ENCODE results near the gene RPL9. TPM values are rescaled to one million over a fixed set of nuclear protein-coding genes. Genes with fewer than 3 reads are reported as not detected.

The RPL9 gene
- total and polyA plus RNA-seq, 2 of the 13 experiments (the other 11 are each of a cell fraction or from before 2014, with no cell fraction given), result 993 to 2,148 TPM

DNA sequence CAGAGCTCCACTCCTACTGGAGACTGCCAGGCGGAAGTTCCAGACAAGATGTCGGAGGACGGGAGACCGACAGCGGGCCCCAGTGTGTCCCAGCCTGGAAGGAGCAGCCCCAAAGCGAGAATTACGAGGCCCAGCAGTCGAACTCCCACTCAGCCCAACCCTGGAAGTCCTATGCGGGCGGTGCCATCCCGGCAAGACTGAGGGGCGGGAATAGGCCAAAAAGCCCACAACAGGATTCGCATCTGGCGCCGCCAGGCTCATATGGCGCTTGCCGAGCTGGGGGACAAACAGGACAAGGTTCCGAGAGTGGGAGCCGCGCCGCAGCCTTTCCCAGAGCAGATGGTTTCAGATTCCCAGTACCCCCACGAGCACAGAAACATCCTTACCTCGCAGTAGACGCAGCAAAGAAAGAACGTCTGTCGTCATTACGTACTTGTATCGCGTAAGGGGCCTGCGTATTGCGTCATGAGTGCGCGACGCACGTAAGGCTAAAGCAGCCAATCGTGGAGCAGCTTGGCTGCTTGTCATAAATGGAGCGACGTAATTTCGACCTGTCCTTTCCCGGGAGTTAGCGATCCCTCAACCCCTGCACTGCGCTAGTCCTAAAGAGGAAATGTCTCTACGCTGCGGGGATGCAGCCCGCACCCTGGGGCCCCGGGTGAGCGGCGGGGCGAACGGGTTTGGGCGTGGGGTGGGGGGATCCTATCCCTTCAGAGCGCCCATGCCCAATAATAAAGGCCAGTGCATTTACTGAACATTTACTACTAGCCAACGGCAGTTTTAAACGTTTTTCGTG is at the start of gene RPL9, which contains the start of gene LIAS (continued):
- TF ChIP-seq ZNF382 (CRISPR knock-in tag; IDR thresholded peaks at IDR 0.05; ENCODE audit: borderline replicate concordance), result no peak
- no peak for TF ChIP-seq BCL6 (CRISPR knock-in tag; IDR thresholded peaks at IDR 0.05)
- 0 out of 2 replicates have a peak, but pooled peaks have one; percentile 21 for TF ChIP-seq PPARG (CRISPR knock-in tag; conservative IDR thresholded peaks at IDR 0.05)
- TF ChIP-seq ZNF747 (CRISPR knock-in tag; IDR thresholded peaks at IDR 0.05; ENCODE audit: borderline replicate concordance), result peak; percentile 80
- peak; percentile 90; the same call in 1 of the 2 replicates for TF ChIP-seq ZNF674 (CRISPR knock-in tag; IDR thresholded peaks at IDR 0.05; ENCODE audit: low read depth)
- TF ChIP-seq MAFK (conservative IDR thresholded peaks at IDR 0.05 in 1 of 2, IDR thresholded peaks at IDR 0.05 in 1 of 2; ENCODE audit: low read length in 2 of 2), result no peak
- no peak for TF ChIP-seq HMG20A (CRISPR knock-in tag; IDR thresholded peaks at IDR 0.05; ENCODE audit: borderline replicate concordance)
- no peak for TF ChIP-seq ZNF282 (IDR thresholded peaks at IDR 0.05; ENCODE audit: partially characterized antibody)
- TF ChIP-seq ZNF740 (CRISPR knock-in tag; IDR thresholded peaks at IDR 0.05), result no peak; the same call in 1 of the 2 replicates
- TF ChIP-seq FIP1L1 (IDR thresholded peaks at IDR 0.05; ENCODE audit: borderline replicate concordance, insufficient read depth, low read depth, low read length), result no peak
- peak; percentile 77; the same call in 1 of the 2 replicates for TF ChIP-seq MED1 (CRISPR knock-in tag; IDR thresholded peaks at IDR 0.05)
- no peak for TF ChIP-seq NR1H2 (CRISPR knock-in tag; IDR thresholded peaks at IDR 0.05; ENCODE audit: borderline replicate concordance, low read depth)
- peak; percentile 68 for TF ChIP-seq ZNF274 (CRISPR knock-in tag; IDR thresholded peaks at IDR 0.05)
- peak; percentile 77 for TF ChIP-seq TBX2 (CRISPR knock-in tag; IDR thresholded peaks at IDR 0.05; ENCODE audit: borderline replicate concordance)
- TF ChIP-seq ZKSCAN1 (IDR thresholded peaks at IDR 0.05; ENCODE audit: low read length), result peak; percentile 34; the same call in 1 of the 2 replicates
- no peak; the same call in 1 of the 2 replicates for TF ChIP-seq RAD21 (CRISPR knock-in tag; IDR thresholded peaks at IDR 0.05)
- TF ChIP-seq ZNF44 (CRISPR knock-in tag; IDR thresholded peaks at IDR 0.05), result peak; percentile 12; the same call in 1 of the 2 replicates
- no peak for TF ChIP-seq ZNF225 (CRISPR knock-in tag; IDR thresholded peaks at IDR 0.05)
- TF ChIP-seq, protein P1, sequence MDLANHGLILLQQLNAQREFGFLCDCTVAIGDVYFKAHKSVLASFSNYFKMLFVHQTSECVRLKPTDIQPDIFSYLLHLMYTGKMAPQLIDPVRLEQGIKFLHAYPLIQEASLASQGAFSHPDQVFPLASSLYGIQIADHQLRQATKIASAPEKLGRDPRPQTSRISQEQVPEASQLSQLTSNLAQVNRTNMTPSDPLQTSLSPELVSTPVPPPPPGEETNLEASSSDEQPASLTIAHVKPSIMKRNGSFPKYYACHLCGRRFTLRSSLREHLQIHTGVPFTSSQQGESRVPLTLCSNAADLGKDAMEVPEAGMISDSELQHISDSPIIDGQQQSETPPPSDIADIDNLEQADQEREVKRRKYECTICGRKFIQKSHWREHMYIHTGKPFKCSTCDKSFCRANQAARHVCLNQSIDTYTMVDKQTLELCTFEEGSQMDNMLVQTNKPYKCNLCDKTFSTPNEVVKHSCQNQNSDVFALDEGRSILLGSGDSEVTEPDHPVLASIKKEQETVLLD (CRISPR knock-in tag; IDR thresholded peaks at IDR 0.05; ENCODE audit: low read depth), result no peak
- peak; percentile 89; the same call in 1 of the 2 replicates for TF ChIP-seq NFKB2 (CRISPR knock-in tag; IDR thresholded peaks at IDR 0.05; ENCODE audit: borderline replicate concordance)
- TF ChIP-seq, protein P2, sequence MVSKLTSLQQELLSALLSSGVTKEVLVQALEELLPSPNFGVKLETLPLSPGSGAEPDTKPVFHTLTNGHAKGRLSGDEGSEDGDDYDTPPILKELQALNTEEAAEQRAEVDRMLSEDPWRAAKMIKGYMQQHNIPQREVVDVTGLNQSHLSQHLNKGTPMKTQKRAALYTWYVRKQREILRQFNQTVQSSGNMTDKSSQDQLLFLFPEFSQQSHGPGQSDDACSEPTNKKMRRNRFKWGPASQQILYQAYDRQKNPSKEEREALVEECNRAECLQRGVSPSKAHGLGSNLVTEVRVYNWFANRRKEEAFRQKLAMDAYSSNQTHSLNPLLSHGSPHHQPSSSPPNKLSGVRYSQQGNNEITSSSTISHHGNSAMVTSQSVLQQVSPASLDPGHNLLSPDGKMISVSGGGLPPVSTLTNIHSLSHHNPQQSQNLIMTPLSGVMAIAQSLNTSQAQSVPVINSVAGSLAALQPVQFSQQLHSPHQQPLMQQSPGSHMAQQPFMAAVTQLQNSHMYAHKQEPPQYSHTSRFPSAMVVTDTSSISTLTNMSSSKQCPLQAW (CRISPR knock-in tag; IDR thresholded peaks at IDR 0.05), result no peak; the same call in 1 of the 2 replicates
- no peak for TF ChIP-seq ZNF207 (IDR thresholded peaks at IDR 0.05; ENCODE audit: borderline replicate concordance)
- no peak for TF ChIP-seq KLF11 (CRISPR knock-in tag; IDR thresholded peaks at IDR 0.05)
- no peak for TF ChIP-seq ZNF841 (CRISPR knock-in tag; IDR thresholded peaks at IDR 0.05; ENCODE audit: borderline replicate concordance)
- no peak for TF ChIP-seq CHD2 (IDR thresholded peaks at IDR 0.05; ENCODE audit: low read depth, low read length)
- no peak; the same call in 1 of the 2 replicates for TF ChIP-seq STAG1 (CRISPR knock-in tag; IDR thresholded peaks at IDR 0.05)
- no peak; the same call in 1 of the 2 replicates for TF ChIP-seq ZFP62 (CRISPR knock-in tag; IDR thresholded peaks at IDR 0.05)
- TF ChIP-seq ZNF12 (CRISPR knock-in tag; IDR thresholded peaks at IDR 0.05), result no peak; the same call in 1 of the 2 replicates
- TF ChIP-seq ZNF772 (CRISPR knock-in tag; IDR thresholded peaks at IDR 0.05), result peak; percentile 88

Data from HepG2 (cell line).